Aorta (tissue), 5 donors: ENCODE results near the gene CSTF1. TPM values are rescaled to one million over a fixed set of nuclear protein-coding genes. Genes with fewer than 3 reads are reported as not detected.
A peak's percentile ranks its signal among the peaks of the same experiment; 100 is the strongest.

Experiments
- ATAC-seq: fragments of 200-7000 bp; cut with Tn5 transposase; one replicate; pipeline ENCODE4 v1.9.1; 2022; ENCODE audit warnings: moderate library complexity; ENCODE audit not compliant: low FRiP score
- DNase-seq, 2 donors: peaks; one replicate each; pipeline ENCODE4 v3.0.0-alpha.2; 2020
- H3K27ac ChIP-seq, 2 donors: one replicate each; pipeline ENCODE4 v1.5.1; 2013; ENCODE audit warnings: low read length in 2 of 2, mild to moderate bottlenecking in 2 of 2, moderate library complexity in 2 of 2, control low read depth in 1 of 2, inconsistent platforms in 1 of 2, low read depth in 1 of 2
- H3K27me3 ChIP-seq, 2 donors: one replicate each; pipeline ENCODE4 v1.6.1; 2013; ENCODE audit warnings: control low read depth in 1 of 2, low read length in 1 of 2, mild to moderate bottlenecking in 1 of 2, moderate library complexity in 1 of 2; ENCODE audit not compliant: insufficient read depth in 2 of 2, control insufficient read depth in 1 of 2
- H3K36me3 ChIP-seq, 2 donors: one replicate each; pipeline ENCODE4 v1.6.1; 2013; ENCODE audit warnings: control low read depth in 1 of 2, low read length in 1 of 2, mild to moderate bottlenecking in 1 of 2; ENCODE audit not compliant: insufficient read depth in 2 of 2, control insufficient read depth in 1 of 2
- H3K4me1 ChIP-seq, 2 donors: one replicate each; pipeline ENCODE4 v1.6.1; 2013; ENCODE audit warnings: low read length in 2 of 2, control low read depth in 1 of 2, mild to moderate bottlenecking in 1 of 2, moderate library complexity in 1 of 2; ENCODE audit not compliant: insufficient read depth in 2 of 2, control insufficient read depth in 1 of 2
- H3K4me3 ChIP-seq, 2 donors: one replicate each; pipeline ENCODE4 v1.5.1; 2013; ENCODE audit warnings: low read length in 2 of 2, control low read depth in 1 of 2, mild to moderate bottlenecking in 1 of 2
- H3K9me3 ChIP-seq: one replicate; pipeline ENCODE4 v1.6.1; 2013; ENCODE audit warnings: mild to moderate bottlenecking, low read length; ENCODE audit not compliant: control insufficient read depth
- WGBS, 2 donors: extraction: QIAGEN DNeasy Blood & Tissue Kit; methylation state at CpG; one replicate each; pipeline ENCODE4 v1.1.7; 2013; 5-methylcytosine and 5-hydroxymethylcytosine counted together
- intact Hi-C, 2 donors: fragments of 100-400 bp; cut with DNase I; formaldehyde crosslinking; loops; one replicate each; pipeline versions ENCODE4 v1.14.2 to v1.15.0; 2022
- long read RNA-seq, 2 donors: library from polyadenylated mRNA; unstranded; transcript quantifications; one replicate each; pipeline ENCODE4 v2.0.0, GENCODE V29; 2020 to 2021
- polyA plus RNA-seq, 2 donors: library from polyadenylated mRNA; stranded (reverse); fragments of 200-250 nt; gene quantifications; one replicate each; pipeline ENCODE4 v1.2.3, GENCODE V29; 2013
- total RNA-seq, 2 donors: library from RNA; stranded (reverse); fragmentation: NEBNext Ultra II Directional; extraction: Animal tissue kit (Norgen Biotek cat#: 25700); gene quantifications; one replicate each; pipeline ENCODE4 v1.2.1, GENCODE V29; 2021
- donor health status: healthy with polysubstance abuse.
- donor health status: Bipolar disorder and iron deficiency.
- donor health status: DM: no; HTN: no; CAD: no.
- donor health status: DM: no; HTN: no; CAD: no.
- donor health status: DM: yes; HTN: yes; CAD: no.

The CSTF1 gene
- total RNA-seq: 10 to 100 TPM; 16.8 to 21.7 TPM
- polyA plus RNA-seq: 10 to 100 TPM in 1 of 2 donors, 1 to 10 TPM in 1; 6.5 to 11.1 TPM
- long read RNA-seq, donor 1, full-length matches to known transcripts: 31 of 47 reads
- long read RNA-seq, donor 1, partial matches to known transcripts: 1 of 47 reads
- long read RNA-seq, donor 1, other reads (novel, unspliced or antisense): 15 of 47 reads
- long read RNA-seq, donor 2, full-length matches to known transcripts: 4 of 8 reads
- long read RNA-seq, donor 2, partial matches to known transcripts: 1 of 8 reads
- long read RNA-seq, donor 2, other reads (novel, unspliced or antisense): 3 of 8 reads

DNA sequence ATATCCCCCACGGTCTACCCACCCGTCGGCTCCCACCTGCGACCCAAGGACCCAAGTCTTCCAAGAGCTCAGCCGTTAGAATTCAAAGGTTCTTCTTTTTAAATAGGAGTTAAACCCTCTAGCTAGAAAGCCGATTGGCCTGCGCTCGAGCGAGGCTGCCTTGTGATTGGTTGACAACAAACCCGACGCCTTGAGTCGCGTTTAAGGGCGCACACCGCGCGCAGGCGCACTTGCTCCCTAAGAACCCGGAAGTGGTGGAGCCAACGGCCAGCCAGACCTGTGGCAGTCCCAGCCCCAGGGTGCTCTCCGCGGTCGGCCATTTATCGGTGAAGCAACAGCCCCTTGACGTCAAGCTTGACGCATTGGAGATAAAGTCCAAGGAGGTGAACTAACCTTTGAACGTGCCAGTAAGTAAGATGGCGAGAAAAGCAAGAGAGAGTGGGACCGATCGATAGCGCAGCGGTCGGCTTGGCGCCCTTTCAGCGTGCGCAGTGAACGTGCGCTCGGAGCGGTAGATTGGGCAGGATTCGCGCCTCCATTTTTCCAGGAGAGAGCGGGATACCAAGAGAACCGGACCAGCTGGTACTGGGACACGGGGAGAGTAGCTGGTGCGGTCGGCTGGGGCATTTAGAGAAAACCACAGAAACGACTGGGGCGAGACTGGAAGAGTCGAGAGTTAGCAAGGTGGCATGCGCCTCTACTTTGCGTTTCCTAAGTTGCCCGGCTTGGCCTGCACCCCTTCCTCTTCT, at the start of gene CSTF1, which contains the start of gene AURKA:
Gene CSTF1 (plus strand): TSS at position 514 of the 749 bp plus-strand sequence. CDS start 2,908 bp downstream, outside the sequence.
Gene AURKA (minus strand): TSS at position 84 of the 749 bp plus-strand sequence. CDS start 4,018 bp downstream, outside the sequence.
- Histone ChIP-seq H3K9me3 (no peaks in the 10 kb centered on the region), H3K4me3 (peak within 1 kb of the TSS; percentile 52 to 100), H3K36me3 (peaks cover 3 to 9% of the 10 kb centered on the region in 2 donors), H3K27ac (peak within 1 kb of the TSS in 1 of 2 donors; percentile 97), H3K27me3 (no peaks in the 10 kb centered on the region), H3K4me1 (peaks cover 0 to 3% of the 10 kb centered on the region in 2 donors)
- intact Hi-C loops: loop anchor here (1.0 to 5.0 kb wide), 4 partner anchors 34 to 76 kb away; partner anchors contain the start of genes FAM210B (in 2 of the 2) and RTF2 (in 2 of the 2)
- DNase-seq (peak; percentile 100), ATAC-seq (peak; percentile 100)
- WGBS, 2 donors: 0% methylated on average over 53 of the region's 53 CpGs

DNA sequence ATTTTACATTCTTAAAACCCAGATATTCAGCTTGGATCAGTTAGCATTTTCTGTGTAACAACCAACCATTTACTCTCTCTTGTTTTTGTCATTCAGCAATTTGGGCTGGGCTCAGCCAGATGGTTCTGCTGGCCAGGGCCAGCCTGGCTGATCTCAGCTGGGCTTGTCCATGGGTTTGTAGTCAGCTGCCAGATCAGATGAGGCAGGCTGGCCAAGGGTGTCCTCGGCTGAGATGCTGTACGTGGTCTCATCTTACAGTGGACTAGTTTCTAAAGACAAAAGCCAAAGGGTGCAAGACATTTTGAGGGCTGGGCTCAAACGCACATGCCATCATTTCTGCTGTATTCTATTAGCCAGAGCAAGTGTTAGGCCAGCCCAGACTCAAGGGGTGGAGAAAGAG, 49.7 kb upstream of the CSTF1 start:
- Histone ChIP-seq H3K4me1 (no peaks in the 10 kb centered on the region), H3K9me3 (peaks cover 2% of the 10 kb centered on the region), H3K27me3 (no peaks in the 10 kb centered on the region), H3K27ac (no peak overlapping the region), H3K4me3 (no peak overlapping the region), H3K36me3 (no peaks in the 10 kb centered on the region)
- DNase-seq (no peak), ATAC-seq (no peak)
- WGBS, 2 donors: 77 to 82% methylated on average over 3 of the region's 3 CpGs
- intact Hi-C loops: no loop called here

GRCh38 chr20:56343861-56344381, 48.5 kb upstream of the CSTF1 start:
- no peak for DNase-seq
- 2% methylated on average over 41 of the region's 41 CpGs for WGBS, 2 donors

DNA sequence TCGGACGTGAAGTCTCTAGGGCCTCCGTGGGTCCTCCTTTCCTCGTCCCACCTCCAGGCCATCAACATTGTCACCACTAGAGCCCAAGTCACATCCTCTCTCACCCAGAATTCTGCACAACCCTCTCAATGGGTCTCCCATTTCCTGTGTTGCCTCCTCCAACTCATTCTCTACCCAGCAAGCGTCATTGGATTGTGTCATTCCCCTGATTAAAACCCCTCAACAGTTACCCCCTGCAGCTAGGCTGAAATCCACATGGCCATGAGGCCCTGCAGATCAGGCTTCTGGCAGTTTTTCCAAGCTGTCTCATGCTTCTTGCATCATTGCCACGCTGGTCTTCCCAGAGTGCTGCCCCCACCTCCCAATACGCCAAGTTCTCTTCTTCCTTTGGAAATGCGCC, 46.5 kb upstream of the CSTF1 start:
- DNase-seq (no peak), ATAC-seq (no peak)
- Histone ChIP-seq H3K4me3 (no peak overlapping the region), H3K9me3 (peaks cover 2% of the 10 kb centered on the region), H3K36me3 (no peaks in the 10 kb centered on the region), H3K27me3 (no peaks in the 10 kb centered on the region), H3K4me1 (no peaks in the 10 kb centered on the region), H3K27ac (no peak overlapping the region)
- 79 to 83% methylated on average over 8 of the region's 8 CpGs for WGBS, 2 donors
- intact Hi-C loops: no loop called here

More at GRCh38 chr20:56343861-56344381, 48.5 kb upstream of the CSTF1 start:
- peaks cover 2% of the 10 kb centered on the region for H3K9me3 ChIP-seq
- ATAC-seq: no peak
- intact Hi-C loops: no loop called here
- H3K27me3 ChIP-seq: no peaks in the 10 kb centered on the region
- no peaks in the 10 kb centered on the region for H3K4me1 ChIP-seq
- H3K36me3 ChIP-seq: no peaks in the 10 kb centered on the region
- H3K27ac ChIP-seq: no peak overlapping the region
- H3K4me3 ChIP-seq: no peak overlapping the region

DNA sequence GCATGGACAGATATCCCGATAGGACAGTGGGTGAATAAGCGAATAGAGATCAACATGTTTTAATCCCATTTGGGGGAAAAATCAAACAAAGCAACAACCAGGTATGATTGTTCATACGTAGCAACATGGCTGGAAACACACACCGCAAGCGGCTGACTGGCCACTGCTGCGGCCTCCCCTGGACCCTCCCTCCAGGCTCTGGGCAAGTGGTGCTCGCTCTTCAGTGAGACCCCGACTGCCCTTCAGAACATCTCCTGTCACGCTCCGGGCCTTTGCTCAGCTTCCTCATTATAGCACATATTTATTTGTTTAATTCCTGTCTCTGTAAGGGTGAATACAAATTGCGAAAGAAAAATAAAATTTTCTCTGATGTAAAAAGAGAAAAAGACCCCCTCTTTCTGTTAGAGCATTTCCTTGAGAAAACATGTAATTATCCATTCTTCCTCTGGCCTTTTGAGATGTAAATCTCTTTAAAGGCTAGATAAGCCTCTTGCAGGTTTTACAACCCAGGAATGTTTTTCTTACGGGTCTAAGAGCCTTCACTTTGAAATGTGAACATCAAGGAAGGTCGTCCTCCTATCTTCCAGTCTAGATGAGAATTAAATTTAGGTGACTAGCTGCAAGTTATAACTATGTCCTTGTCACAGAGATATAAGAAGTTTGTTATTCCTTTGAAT, 44.7 kb upstream of the CSTF1 start:
- H3K27me3 ChIP-seq: no peaks in the 10 kb centered on the region
- no peaks in the 10 kb centered on the region for H3K4me1 ChIP-seq
- DNase-seq (no peak), ATAC-seq (no peak)
- no peak overlapping the region for H3K27ac ChIP-seq
- intact Hi-C loops: no loop called here
- H3K36me3 ChIP-seq: no peaks in the 10 kb centered on the region
- H3K4me3 ChIP-seq: no peak overlapping the region
- peaks cover under 1% of the 10 kb centered on the region for H3K9me3 ChIP-seq
- WGBS, 2 donors: 27 to 33% methylated on average over 13 of the region's 13 CpGs

DNA sequence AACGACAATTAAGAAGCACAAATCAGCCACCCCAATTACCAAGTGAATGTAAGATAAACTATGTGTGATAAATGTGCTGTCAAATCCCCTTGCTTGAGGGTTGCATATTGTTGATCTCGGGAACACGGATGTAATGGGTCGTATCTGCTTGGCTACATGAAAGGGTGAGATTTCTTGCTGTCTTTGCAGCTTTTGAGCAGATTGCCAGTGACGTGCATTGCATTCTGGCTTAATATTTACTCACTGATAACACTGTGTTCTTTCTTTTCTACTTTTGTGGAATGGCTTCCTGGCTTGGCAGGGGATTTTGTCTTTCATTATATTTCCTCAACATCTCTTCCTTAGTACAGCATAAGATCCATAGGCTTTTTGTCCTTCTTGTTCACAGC, 44.1 kb upstream of the CSTF1 start:
- 2 to 4% methylated on average over 5 of the region's 5 CpGs for WGBS, 2 donors
- H3K36me3 ChIP-seq: no peaks in the 10 kb centered on the region
- H3K9me3 ChIP-seq: no peaks in the 10 kb centered on the region
- H3K27ac ChIP-seq: no peak overlapping the region
- DNase-seq (no peak), ATAC-seq (no peak)
- intact Hi-C loops: no loop called here
- H3K4me1 ChIP-seq: no peaks in the 10 kb centered on the region
- H3K27me3 ChIP-seq: no peaks in the 10 kb centered on the region
- no peak overlapping the region for H3K4me3 ChIP-seq

DNA sequence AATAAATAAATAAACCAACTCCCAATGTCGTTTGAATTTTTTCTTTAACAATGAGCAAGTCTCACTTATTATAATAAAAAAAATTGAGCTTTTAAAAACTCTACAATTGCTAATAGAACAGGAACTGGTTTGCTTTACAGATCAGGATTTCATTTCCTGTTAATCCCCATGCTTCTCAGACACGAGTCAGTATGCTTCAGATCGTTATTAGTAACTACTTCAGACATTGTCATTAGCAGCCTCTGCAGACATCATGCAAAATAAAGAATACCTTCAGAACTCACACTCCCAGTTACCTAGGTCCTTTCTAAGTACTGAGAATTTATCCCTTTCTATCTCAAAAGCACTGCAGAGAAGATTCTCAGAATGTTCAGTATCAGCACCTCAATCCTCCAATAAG, 43.7 kb upstream of the CSTF1 start:
- Histone ChIP-seq H3K4me1 (no peaks in the 10 kb centered on the region), H3K36me3 (no peaks in the 10 kb centered on the region), H3K9me3 (no peaks in the 10 kb centered on the region), H3K27me3 (no peaks in the 10 kb centered on the region), H3K27ac (no peak overlapping the region), H3K4me3 (no peak overlapping the region)
- intact Hi-C loops: no loop called here
- ATAC-seq (no peak), DNase-seq (no peak)
- 8 to 9% methylated on average over 3 of the region's 3 CpGs for WGBS, 2 donors

DNA sequence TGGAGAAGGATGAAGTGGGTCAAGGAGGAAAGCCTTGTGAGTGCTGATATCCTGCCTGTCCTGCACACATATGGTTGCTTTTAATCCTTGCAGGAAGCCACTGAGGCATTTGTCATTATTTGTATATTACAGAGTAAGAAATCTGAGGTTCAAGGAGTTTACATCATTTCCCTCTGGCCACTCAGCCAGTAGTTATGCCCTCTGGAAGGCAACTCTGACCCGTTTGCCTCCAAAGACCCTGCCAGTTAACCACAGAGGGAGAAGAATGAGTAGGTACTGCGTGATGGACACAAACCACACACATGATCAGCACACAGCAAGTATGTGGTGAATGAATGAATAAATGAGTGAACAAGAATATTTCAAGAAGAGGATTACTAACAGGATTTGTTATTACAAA, 41.6 kb upstream of the CSTF1 start:
- intact Hi-C loops: loop anchor here in 1 of 2 donors (10.0 kb wide), 1 partner anchor 114 kb away; the partner anchor contains the start of gene RTF2
- Histone ChIP-seq H3K36me3 (no peaks in the 10 kb centered on the region), H3K4me3 (no peak overlapping the region), H3K27me3 (no peaks in the 10 kb centered on the region), H3K9me3 (no peaks in the 10 kb centered on the region), H3K27ac (no peak overlapping the region), H3K4me1 (no peaks in the 10 kb centered on the region)
- WGBS, 2 donors: 72 to 77% methylated on average over 2 of the region's 2 CpGs
- ATAC-seq (no peak), DNase-seq (no peak)
